Right ventricle myocardium superior (tissue), 1 donor: ENCODE results near the gene PHLPP1. TPM values are rescaled to one million over a fixed set of nuclear protein-coding genes. Genes with fewer than 3 reads are reported as not detected.
A peak's percentile ranks its signal among the peaks of the same experiment; 100 is the strongest.

Source experiments
- ATAC-seq: fragments of 200-7000 bp; cut with Tn5 transposase; one replicate; pipeline ENCODE4 v1.9.1; 2020; ENCODE audit warnings: mild to moderate bottlenecking; ENCODE audit not compliant: poor library complexity
- DNase-seq: peaks from one replicate; pipeline ENCODE4 v3.0.0-alpha.2; 2020
- intact Hi-C: fragments of 100-400 bp; cut with DNase I; formaldehyde crosslinking; loops from one replicate; pipeline ENCODE4 v1.11.2; 2022
- total RNA-seq: library from RNA; stranded (reverse); fragmentation: NEBNext Ultra II Directional; extraction: Animal tissue kit (Norgen Biotek cat#: 25700); gene quantifications from one replicate; pipeline ENCODE4 v1.2.1, GENCODE V29; 2021
- donor health status: DM: no; HTN: yes; CAD: no; lungs with severe emphysema.

The PHLPP1 gene
- total RNA-seq, 1 donor from 2014 or later = 6.2 TPM

DNA sequence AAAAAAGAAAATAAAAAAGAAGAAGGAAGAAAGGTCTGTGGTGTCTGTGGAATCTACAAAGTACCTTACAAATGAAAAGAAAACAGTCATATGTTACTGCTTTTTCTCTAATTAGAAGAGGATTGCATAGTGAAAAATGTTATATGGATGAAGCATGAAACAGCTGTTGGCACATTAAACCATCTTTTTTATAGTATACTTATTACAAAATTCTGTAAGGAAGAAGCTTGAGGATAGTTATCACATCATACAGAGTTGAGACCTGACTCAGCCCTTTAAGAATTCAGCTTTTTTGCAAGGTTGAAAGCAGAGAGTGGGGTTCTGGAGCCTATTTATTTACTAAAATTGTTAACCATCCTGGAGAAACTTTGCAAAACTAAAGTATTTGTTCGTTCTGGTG is 222.7 kb downstream of the PHLPP1 start:
- no peak for ATAC-seq

DNA sequence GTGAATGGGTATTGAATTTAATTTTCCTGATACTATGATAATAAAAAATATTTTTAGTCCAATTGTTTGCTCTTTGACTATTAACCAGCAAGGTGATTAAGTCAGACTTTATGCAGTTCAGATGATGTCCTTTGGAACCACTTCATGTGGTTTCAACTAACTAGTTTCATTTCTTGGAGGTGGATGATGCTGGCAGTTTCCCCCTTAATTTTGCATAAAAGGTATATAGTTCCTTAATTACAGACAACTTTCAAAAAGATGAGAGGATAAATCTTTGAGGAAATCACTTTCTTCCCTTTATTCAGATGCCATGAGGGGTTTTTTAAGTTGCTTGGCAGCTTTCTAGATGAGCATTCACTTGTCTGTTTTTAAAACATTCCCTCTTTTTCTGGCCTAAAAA is 223.1 kb downstream of the PHLPP1 start:
- intact Hi-C loops = no loop called here
- DNase-seq = no peak
- ATAC-seq = no peak

More for the DNA sequence above, 222.7 kb downstream of the PHLPP1 start:
- no peak for DNase-seq
- intact Hi-C loops = no loop called here

DNA sequence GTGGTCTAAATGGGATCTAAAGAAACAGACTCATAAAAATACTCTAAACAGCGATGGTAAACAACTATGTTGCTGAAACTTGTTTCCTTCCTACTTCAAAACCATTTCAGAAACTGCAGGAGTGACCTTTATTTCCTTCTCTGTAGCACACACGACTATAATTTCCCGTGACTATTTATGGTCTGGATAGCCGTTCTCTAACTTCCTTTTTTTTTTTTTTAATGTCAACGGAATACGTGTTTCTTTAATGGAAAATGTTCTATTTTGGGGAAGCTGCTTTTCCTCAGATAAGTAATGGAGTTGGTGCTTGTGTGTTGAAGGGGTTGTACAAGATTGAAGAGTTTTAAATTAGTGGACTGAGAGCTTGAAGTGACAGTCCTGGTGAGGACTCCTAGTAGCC is 224.1 kb downstream of the PHLPP1 start:
- DNase-seq = no peak
- ATAC-seq = peak; percentile 68
- intact Hi-C loops = no loop called here

DNA sequence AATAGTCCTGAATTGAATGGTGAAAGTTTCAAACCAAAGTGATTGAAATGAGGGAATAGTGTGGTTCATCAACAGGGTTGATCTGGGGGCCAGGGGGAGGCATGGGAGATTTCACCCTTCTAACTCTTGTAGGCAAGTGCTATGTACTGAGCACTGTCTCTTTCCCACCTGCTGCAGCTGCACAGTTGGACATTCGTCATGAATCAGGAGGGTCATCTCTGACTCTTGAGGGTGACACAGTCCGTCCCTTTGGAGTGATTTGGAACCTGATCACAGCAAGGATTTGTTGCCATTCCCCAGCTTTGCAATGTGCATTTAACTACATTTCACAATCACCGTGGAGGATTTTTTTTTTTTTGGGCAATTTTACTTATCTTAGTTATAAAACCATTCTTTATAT is 224.6 kb downstream of the PHLPP1 start:
- ATAC-seq (no peak), DNase-seq (no peak)
- intact Hi-C loops = no loop called here

DNA sequence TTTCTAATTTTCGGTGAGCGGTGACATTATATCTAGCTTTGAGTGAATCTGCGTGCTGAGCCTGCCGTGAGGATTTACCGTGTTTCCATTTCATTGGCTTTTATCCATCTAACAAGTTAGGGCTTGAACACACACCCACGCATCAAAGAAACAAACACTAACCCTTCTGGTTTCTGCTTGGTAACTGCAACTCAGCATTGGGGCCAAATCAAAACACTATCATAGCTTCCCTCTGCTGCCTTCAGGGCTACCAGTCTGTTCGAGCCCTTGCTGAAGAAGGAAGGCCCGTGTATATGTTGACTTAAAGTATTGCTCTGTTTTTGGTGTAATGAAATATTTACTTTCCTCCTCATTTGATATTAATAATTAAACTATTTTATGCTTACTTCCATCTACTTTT is 227.2 kb downstream of the PHLPP1 start:
- no peak for DNase-seq
- intact Hi-C loops = no loop called here
- ATAC-seq = no peak

DNA sequence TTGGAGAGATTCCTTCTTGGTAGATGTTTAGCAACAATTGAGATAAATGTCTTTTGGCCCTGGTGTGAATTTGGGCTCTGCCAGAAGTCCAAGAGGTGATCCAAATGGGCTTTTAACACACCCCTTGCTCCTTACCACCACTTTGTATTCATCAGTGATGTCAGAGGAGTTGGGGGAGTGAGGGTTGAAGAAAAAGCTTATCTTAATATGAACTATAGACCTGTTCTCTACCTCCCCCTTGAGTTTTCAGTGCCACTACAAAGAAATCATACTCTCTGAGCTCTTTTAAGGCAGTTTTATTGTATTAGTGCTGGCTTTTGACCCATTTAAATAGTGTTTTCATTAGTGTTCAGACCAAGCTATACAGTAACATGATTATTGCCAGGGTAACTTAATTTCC is 229.1 kb downstream of the PHLPP1 start:
- DNase-seq (no peak), ATAC-seq (no peak)
- intact Hi-C loops = no loop called here

DNA sequence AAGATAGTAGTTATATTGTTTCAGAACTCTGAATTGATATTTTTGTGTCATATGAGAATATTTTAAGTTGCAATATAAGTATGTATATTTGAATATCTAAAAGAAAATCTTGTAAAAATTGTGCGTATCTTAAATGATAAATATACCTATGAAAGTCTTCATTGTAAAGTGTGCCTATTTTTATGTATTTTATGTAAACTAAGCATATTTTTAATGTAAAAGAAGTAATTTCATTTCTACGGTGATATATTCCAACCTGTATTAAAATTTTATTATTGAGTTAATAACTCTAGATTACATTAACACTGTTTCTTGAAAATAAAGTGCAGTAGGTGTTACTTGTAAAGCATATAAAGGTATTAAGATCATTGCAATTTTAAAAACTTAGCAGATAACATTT is 233.4 kb downstream of the PHLPP1 start:
- intact Hi-C loops = no loop called here
- ATAC-seq (no peak), DNase-seq (no peak)

DNA sequence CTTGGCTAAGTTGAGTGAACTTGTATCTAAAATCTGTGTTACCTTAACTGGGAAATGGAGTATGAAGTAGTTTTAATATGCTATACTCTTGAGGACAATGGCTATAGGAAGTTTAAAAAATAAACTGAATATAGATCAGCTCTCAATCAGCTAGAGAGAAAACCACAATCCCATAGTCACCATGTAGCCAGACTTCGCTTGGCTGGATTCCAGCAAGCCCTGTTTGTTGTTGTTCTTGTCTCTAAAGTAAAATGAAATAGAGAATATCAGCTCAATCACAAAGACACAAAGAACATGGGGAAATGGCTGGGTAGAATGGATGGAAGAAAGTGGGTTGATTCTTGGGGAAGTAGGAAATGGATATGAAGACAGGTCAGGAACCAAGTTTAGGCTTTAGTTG is 234.9 kb downstream of the PHLPP1 start:
- intact Hi-C loops = no loop called here

DNA sequence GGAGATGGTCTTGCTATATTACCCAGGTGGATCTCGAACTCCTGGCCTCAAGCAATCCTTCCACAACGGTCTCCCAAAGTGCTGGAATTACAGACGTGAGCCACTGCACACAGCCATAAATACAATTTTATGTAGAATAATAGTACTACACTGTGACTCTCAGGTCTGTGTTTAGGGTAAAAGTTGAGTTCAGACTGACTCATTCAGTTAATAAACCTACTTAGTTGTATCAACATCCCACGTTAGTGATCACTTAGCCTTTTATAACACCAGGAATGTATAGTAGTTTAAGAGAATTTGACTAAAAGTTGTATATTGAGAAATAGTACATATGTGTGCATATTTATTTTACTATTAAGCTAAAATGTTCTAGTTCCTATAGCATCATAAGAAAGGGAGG is 237.5 kb downstream of the PHLPP1 start:
- DNase-seq = no peak
- ATAC-seq = no peak
- intact Hi-C loops = no loop called here

More for the DNA sequence above, 234.9 kb downstream of the PHLPP1 start:
- ATAC-seq (no peak), DNase-seq (no peak)

DNA sequence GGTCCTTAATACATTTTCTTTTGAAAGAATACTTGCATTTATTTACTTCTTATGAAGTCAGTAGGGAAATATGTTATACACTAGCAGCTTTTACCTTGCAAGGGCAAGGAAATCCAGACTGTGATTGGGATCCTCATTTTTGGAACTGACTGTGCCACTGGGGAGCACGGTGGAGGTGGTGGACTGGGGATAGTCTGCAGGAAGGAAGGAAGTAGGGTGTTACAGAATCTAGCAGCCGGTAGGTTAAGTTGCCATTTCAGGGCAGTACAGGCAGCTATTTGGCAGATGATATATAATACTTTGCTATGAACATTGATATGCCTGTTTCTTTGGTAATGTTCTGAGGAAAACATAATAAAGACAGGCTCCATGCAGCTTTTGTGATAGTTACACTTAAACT is 238.3 kb downstream of the PHLPP1 start:
- intact Hi-C loops = no loop called here
- no peak for ATAC-seq
- DNase-seq = no peak

DNA sequence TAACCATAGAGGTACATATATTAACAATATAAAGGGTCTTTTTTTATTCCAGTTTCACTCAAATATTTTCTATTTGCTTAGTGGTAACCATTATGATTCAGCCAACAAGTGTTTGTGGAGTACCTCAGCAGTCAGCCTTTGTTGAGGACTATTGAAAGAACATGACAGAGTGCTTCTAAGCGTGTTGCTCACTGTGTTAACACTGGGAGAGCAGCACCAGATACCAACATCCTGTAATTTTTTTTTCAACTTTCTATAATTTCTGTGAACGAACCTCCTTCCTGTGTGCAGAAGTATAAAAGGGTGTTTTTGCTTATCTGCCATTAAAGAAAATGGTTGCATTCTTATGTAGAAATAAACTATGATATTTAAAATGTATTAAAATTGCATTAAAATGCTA is 239.0 kb downstream of the PHLPP1 start:
- no peak for DNase-seq
- no peak for ATAC-seq
- intact Hi-C loops = no loop called here

DNA sequence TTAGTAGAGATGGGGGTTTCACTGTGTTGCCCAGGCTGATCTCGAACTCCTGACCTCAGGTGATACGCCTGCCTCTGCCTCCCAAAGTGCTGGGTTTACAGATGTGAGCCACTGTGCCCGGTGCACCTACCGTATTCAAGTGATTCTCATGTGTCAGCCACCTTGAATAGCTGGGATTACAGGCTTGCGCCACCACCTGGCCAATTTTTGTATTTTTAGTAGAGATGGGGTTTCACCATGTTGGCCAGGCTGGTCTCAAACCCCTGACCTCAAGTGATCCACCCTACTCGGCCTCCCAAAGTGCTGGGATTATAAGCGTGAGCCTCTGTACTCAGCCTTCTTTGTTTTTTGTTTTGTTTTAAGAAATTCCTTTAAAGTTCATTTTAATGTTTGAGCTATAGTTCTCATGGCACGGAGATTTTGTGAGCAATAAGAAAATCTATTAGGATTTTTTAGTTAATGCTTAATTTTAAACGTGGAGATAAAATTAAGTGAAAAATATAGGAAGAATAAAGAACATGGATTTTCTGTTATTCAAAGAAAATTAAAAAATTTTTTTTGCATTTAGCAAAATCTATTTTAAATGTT is 242.6 kb downstream of the PHLPP1 start:
- no peak for DNase-seq

DNA sequence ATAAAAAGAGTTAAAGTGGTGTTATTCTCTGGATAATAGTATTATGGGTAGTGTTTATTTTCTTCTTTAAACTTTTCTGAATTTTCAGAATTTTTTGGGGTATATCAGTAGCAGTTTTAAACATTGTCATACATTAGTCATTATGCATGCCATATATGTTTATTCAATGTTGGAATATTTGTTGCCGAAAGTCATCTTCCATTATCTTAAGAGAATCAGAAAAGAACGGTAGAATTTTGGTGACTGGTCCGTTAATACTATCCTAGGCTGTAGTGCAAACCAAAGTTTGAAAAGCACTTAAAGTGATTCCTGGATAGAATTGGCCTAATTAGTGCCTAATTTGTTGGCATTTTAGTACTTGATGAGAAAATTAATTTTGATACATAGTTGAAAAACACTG is 244.1 kb downstream of the PHLPP1 start:
- intact Hi-C loops = no loop called here
- no peak for ATAC-seq
- no peak for DNase-seq

More for the DNA sequence above, 242.6 kb downstream of the PHLPP1 start:
- peak; percentile 39 for ATAC-seq
- intact Hi-C loops = no loop called here

DNA sequence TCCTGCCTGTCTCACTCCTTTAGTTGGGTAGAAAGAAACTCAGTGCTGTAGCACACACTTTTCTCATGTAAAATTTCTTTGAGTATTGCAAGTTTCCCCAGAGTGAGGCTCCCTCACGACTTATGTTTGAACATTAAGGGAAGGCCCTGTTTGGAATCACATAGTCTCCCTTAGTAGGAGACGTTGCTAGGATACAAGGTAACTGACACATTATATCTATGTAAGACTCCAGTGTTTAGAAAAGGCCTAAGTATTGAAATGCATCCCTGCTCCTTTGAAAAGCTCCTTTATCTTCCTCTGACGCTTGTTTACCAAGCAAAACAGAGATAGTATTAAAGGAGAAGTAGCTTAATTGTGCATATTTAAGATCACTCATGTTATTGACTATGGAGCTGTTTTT is 248.2 kb downstream of the PHLPP1 start:
- no peak for DNase-seq
- no peak for ATAC-seq
- intact Hi-C loops = no loop called here

DNA sequence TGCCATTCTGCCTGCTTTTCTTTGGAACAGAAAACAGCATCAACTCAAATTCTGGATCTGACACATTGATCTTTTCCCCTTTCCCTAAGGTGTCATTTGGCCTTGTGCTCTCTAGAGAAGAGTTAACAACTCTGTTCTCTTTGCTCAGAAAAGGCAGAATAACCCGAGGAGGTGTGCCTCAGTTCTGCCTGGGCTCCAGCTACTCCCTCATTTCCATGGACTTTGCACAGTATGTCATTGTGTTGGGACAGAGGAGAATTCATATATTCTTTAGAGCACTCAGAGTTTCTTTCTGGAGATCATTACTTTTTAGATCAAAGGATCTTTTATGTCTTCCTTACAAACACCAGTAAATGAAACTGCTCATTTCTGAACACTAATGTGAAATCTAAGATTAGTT is 249.1 kb downstream of the PHLPP1 start:
- intact Hi-C loops = no loop called here
- DNase-seq = no peak
- ATAC-seq = no peak

DNA sequence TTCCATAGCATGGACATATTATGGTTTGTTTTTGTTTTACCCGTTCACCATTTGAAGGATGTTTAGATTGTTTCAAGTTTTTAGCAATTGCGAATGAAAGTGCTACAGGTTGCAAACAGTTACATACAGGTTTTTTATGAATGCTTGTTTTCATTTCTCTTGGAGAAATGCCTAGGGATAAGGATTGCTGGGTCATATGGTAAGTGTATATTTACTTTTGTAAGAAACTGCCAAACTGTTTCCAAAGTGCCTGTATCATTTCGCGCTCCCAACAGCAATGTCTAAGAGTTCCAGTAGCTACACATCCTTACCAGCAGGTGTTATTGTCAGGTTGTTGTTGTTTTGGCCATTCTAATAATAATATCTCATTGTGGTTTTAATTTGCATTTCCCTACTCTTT is 251.7 kb downstream of the PHLPP1 start:
- ATAC-seq (no peak), DNase-seq (no peak)
- intact Hi-C loops = no loop called here

DNA sequence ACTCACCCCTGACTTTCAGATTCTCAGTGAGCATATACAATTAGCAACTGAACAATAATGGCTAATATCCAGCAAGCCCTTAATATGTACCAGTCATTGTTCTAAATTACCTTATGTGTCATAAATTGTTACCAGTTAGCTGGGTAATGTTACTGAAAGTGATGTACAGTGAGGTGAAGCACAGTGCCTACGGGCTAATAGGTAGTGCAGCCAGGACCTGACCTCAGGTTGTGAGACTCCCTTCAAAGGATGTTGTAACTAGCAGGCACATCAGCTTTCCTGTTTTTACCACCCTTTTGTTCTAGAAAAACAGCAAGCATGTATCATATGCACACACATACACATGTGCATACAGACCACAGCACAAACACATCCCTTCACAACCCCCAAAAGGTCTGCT is 258.3 kb downstream of the PHLPP1 start:
- intact Hi-C loops = no loop called here
- DNase-seq (no peak), ATAC-seq (no peak)

DNA sequence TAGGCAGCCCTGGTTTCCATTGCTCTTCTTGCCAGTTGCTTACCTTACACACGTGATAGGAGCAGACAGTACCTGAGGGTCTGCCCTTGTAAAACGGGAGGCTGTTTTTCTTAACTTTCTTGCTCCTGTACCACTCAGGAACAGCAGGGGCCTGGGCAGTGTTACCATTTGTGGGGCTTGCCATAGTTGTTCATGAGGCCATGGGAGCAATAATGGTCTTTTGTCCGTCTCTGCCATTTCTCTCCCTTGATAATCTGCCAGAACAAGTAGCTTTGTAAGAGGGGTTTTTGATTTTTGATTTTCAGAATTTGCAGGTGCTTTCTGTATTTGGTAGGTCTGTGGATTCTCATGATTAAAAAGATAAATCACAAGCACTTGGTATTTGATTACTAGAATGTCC is 259.0 kb downstream of the PHLPP1 start:
- ATAC-seq (no peak), DNase-seq (no peak)
- intact Hi-C loops = no loop called here

DNA sequence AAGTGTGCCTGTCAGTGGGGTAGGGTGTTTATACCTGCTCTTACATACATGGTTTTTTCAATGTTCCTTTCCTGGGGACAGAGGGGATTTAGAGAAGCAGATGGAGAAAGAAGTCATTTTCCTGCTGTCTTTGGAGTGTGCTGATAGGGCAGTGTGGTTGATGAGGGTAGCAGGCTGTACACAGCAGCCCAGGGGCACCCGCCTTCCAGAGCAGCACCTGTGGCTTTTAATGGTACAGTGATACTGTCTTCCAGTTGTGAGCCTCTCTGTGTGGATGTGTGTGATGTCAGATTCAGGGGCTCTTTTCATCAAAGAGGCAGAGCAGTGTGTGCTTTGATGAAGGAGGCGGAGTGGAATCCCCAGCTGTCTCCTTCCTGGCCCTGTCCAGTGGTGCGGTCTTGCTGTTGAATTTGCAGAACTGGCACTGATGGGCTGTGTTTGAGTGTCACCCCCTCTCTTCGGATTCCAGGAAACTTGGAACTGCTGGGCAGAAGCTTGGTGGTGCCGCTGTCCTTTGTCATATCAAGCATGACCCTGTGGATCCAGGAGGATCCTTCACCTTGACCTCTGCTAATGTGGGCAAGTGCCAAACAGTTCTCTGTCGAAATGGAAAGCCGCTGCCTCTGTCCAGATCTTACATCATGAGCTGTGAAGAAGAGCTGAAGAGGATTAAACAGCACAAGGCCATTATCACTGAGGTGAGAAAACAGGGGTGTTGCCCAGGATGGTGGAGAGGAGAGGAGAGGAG is 259.8 kb downstream of the PHLPP1 start:
- DNase-seq = no peak
- no peak for ATAC-seq
- intact Hi-C loops = no loop called here

DNA sequence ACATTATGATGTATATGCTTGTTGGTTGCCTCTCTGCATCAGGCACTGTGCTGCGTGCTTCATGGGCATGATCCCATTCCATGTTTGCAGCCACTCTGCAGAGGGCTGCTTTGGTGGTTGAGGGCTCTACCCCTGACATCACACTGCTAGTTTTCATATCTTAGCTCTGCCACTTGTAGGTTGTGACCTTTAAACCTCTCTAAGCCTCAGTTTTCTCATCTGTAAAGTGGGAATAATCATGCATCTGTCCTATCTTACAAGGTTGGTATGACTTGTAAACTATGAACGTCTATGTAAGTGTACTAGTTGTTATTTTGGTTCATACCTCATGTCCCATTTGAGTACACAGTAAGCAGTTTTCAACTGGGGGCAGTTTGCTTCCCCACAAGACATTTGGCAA is 260.4 kb downstream of the PHLPP1 start:
- ATAC-seq (no peak), DNase-seq (no peak)
- intact Hi-C loops = no loop called here

DNA sequence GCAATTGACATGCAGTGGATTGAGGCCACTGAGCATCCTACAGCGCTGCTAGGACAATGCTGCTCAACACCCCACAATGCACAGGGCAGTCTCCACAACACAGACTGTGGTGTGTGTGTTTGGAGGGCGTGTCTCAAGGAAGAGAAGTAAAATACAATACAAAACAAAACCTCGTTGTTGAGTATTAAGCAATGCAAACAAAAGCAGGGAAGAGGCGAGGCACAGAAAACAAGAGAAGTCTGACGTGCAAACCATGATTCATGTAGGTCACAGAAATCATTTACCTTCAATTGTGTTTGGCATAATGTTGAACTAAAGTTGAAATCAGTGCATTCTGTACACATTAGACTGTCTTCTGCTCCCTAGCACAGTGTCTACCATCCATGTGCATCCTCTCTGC is 260.9 kb downstream of the PHLPP1 start:
- no peak for ATAC-seq
- DNase-seq = no peak
- intact Hi-C loops = no loop called here
